ENCODE results near the gene KIF7. TPM values are rescaled to one million over a fixed set of nuclear protein-coding genes. Genes with fewer than 3 reads are reported as not detected.

KIF7 gene
- total and polyA plus RNA-seq, 2 of the 8 experiments (the other 6 are each of a cell fraction or from before 2014, with no cell fraction given): 4.9 to 14.0 TPM

DNA sequence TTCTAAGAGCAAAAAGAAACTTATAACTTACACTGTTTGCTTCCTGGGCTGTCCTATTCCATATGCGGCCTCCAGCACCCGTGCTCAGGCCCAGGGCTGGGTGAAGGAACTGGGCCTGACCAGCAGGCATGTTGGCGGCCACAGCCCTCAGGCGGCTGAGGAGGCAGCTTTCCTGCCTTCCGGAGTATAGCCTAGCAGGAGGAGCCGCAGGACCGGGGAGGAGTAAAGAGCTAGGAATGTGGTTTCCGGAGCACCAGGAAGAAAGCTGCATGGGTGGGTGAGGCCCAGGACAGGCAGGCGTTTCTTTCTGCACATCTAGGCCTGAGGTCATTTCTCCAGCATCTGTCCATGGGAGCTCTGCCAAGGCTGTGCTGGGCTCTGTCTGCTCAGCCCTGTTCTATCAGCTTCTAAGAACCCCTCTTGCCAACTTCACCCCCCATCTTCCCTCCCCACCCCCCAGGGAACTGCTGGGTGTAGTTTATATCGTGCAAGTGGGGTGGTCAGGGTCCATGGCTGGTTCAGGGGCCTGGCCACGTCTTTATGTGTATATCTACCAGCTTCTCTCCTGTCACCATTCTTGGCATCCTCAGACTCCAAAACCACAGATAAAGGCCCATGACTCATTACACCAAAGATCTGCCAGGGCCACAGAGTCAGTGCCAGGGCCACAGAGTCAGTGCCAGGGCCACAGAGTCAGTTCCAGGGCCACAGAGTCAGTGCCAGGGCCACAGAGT lies 7.8 kb upstream of the KIF7 start (continued):
- no peak for TF ChIP-seq SAP30 (IDR thresholded peaks at IDR 0.05; ENCODE audit: insufficient read depth, insufficient replicate concordance, low read length)
